Ovary (tissue), 3 donors: ENCODE results near the gene CELF2.

ENCODE experiments used
- EP300 ChIP-seq: sonication (generic); formaldehyde crosslinking; IDR thresholded peaks from one replicate; pipeline ENCODE4 v1.6.1; 2017; ENCODE audit warnings: antibody characterized with exemption
- POLR2A ChIP-seq: fragments of 450-650 bp; IDR thresholded peaks from one replicate; pipeline ENCODE4 v1.6.1; 2017; ENCODE audit warnings: antibody characterized with exemption, mild to moderate bottlenecking, moderate library complexity
- TF ChIP-seq, protein P1 (sequence below), 3 donors: fragments of 450-650 bp in 2 of 3; fragments of 200-600 bp in 1 of 3; IDR thresholded peaks; one replicate each; pipeline versions ENCODE4 v1.5.1 to v1.8.0; 2016 to 2022; ENCODE audit warnings: antibody characterized with exemption in 3 of 3, mild to moderate bottlenecking in 1 of 3
- donor health status: DM: no; HTN: no; CAD: no.

DNA sequence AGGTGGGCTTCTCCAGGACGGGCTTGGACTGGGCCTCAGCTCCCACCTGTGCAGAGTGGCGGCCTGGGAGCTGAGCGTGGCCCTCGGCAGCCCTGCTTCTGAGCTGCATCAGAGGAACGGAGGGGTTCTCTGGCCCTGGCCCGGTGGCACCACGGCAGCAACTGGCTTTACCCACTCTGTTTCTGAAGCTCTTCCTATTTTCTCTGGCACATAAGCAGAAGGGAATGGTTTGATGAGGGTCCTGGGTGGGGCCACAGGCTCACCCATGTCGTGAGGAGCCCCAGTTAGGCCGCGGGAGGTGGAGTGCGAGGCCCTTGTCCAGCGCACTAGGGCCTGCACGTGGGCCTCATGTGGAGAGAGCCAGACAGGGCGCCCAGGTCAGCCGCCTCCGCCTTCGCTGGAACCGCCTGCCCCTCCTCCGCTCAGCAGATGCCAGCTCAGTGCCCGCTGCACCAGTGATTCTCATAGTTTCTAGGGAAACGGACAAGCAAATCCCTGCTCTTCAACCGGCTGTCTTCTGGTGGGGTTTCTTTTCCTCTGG is 284.0 kb downstream of the CELF2 start:
- TF ChIP-seq, protein P1, sequence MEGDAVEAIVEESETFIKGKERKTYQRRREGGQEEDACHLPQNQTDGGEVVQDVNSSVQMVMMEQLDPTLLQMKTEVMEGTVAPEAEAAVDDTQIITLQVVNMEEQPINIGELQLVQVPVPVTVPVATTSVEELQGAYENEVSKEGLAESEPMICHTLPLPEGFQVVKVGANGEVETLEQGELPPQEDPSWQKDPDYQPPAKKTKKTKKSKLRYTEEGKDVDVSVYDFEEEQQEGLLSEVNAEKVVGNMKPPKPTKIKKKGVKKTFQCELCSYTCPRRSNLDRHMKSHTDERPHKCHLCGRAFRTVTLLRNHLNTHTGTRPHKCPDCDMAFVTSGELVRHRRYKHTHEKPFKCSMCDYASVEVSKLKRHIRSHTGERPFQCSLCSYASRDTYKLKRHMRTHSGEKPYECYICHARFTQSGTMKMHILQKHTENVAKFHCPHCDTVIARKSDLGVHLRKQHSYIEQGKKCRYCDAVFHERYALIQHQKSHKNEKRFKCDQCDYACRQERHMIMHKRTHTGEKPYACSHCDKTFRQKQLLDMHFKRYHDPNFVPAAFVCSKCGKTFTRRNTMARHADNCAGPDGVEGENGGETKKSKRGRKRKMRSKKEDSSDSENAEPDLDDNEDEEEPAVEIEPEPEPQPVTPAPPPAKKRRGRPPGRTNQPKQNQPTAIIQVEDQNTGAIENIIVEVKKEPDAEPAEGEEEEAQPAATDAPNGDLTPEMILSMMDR (IDR thresholded peaks at IDR 0.05): no peak
- TF ChIP-seq POLR2A (no peak), EP300 (no peak)
